Central memory CD8-positive, alpha-beta T cell (primary cell): ENCODE results near the gene TCF4.

ENCODE experiments used
- ATAC-seq: fragments of 150-1000 bp; cut with Tn5 transposase; replicated peaks from 2 replicates; pipeline ENCODE4 v1.10.0; 2022; ENCODE audit warnings: mild to moderate bottlenecking, moderate FRiP score, moderate number of reproducible peaks; ENCODE audit not compliant: poor library complexity, severe bottlenecking; ENCODE audit errors: extremely low read depth
- DNase-seq, 2 donors: peaks; one replicate each; pipeline ENCODE4 v3.0.0; 2021; ENCODE audit warnings: low spot score in 2 of 2
- H3K27ac Mint-ChIP-seq: one replicate; pipeline ENCODE4 v1.8.0; 2022; ENCODE audit warnings: low read depth, mild to moderate bottlenecking, moderate library complexity, mixed read lengths
- H3K27me3 Mint-ChIP-seq: one replicate; pipeline ENCODE4 v1.8.0; 2022; ENCODE audit warnings: mixed read lengths
- H3K36me3 Mint-ChIP-seq: one replicate; pipeline ENCODE4 v1.8.0; 2022; ENCODE audit warnings: mild to moderate bottlenecking, moderate library complexity, mixed read lengths; ENCODE audit not compliant: insufficient read depth
- H3K4me1 Mint-ChIP-seq: one replicate; pipeline ENCODE4 v1.8.0; 2022; ENCODE audit warnings: mixed read lengths
- H3K4me3 Mint-ChIP-seq: one replicate; pipeline ENCODE4 v1.8.0; 2022; ENCODE audit warnings: mild to moderate bottlenecking, moderate library complexity, mixed read lengths
- H3K9me3 Mint-ChIP-seq: one replicate; pipeline ENCODE4 v1.8.0; 2022; ENCODE audit warnings: mixed read lengths

TCF4 gene

DNA sequence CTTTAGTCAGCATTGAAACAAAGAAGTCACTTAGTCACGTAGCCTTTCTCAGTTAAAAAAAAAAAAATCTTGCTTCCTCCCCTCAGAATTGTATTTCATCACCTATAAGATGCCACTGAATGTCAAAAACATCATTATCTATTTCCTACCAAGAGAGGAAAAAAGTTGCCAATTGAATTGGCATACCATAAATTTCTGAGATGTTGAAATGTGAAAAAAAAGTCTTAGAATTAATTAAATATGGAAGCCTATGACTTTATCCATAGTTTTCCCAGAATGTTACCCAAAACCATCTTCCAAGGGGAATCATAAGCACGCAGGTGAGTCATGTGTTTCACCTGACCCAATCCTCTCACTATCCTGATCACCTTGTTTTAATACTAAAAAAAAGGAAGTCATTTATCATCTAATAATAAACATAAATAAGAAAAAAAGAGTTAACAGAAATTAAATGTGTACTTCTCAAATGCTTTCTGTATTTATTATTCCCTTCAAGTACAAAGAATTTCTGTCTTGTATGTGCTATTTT is 205.7 kb downstream of the TCF4 start:
- H3K9me3 Mint-ChIP-seq: peaks cover 4% of the 10 kb centered on the region

DNA sequence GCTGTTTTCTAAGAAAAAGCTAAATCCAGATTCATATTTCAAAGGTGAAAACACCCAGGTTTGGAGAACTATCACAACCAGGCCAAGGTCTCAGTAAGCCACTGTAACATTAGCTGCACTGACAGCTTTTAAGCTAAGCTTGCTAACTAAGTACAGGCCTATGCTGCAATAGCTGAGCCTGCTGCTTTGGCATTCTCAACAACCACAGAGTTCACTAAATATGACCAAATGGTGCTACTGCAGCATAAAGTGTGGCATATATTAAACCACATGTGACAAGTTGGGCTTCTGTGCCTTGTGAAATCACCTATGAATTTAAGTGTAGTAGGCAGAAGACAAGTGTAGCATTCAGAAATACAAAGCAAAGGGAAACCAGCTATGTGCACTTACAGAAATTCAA is 206.7 kb downstream of the TCF4 start:
- H3K27ac Mint-ChIP-seq: no peak overlapping the region
- H3K9me3 Mint-ChIP-seq: peaks cover 4% of the 10 kb centered on the region
- DNase-seq: no peak
- no peaks in the 10 kb centered on the region for H3K4me1 Mint-ChIP-seq
- no peak overlapping the region for H3K4me3 Mint-ChIP-seq
- no peaks in the 10 kb centered on the region for H3K36me3 Mint-ChIP-seq
- no peak for ATAC-seq
- H3K27me3 Mint-ChIP-seq: no peaks in the 10 kb centered on the region

More for the DNA sequence above, 205.7 kb downstream of the TCF4 start:
- no peaks in the 10 kb centered on the region for H3K27me3 Mint-ChIP-seq
- no peaks in the 10 kb centered on the region for H3K36me3 Mint-ChIP-seq
- ATAC-seq (no peak), DNase-seq (no peak)
- H3K27ac Mint-ChIP-seq: no peak overlapping the region
- no peak overlapping the region for H3K4me3 Mint-ChIP-seq
- no peaks in the 10 kb centered on the region for H3K4me1 Mint-ChIP-seq

DNA sequence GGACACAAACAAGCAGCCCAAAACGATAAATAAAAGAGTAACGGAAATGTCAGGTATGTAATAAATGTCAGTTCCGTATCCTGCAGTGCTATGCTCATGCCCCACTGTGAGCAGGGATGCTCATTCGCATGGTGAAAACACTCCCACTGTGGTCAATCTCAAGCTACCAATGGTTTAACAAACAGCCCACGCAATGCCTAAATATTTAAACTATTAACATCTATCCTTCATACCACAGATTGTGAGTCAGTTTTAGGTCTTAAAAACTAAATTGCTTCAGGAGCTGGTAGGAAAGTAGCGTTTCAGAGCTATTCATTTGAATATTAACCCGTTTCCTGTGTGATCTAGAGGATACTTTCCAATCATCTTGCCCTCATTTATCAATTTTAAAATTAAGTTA is 207.4 kb downstream of the TCF4 start:
- no peak overlapping the region for H3K4me3 Mint-ChIP-seq
- peaks cover 4% of the 10 kb centered on the region for H3K9me3 Mint-ChIP-seq
- H3K27ac Mint-ChIP-seq: no peak overlapping the region
- no peak for ATAC-seq
- no peak for DNase-seq
- no peaks in the 10 kb centered on the region for H3K36me3 Mint-ChIP-seq
- no peaks in the 10 kb centered on the region for H3K4me1 Mint-ChIP-seq
- H3K27me3 Mint-ChIP-seq: no peaks in the 10 kb centered on the region

DNA sequence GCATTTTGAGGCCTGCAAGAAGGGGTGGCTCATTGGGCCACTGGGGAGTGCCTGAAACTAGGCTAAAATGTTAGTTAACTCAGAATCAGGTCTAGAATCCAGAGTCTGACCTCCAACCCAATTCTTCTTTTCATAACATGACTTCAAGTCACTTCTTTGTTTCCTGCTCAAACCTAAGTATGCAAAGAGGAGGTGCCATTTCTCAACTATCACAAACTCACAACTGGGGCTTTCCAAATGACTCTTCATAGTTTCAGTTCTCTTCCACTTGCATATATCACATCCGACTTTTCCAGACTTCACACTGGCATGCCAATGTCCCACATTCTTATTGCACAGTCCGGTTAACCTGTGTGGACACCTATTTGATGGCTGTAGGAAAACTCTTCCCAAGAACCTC is 211.6 kb downstream of the TCF4 start:
- no peak for ATAC-seq
- no peak for DNase-seq
- Mint-ChIP-seq H3K4me1 (no peaks in the 10 kb centered on the region), H3K27me3 (no peaks in the 10 kb centered on the region), H3K4me3 (no peak overlapping the region), H3K36me3 (peaks cover 2% of the 10 kb centered on the region), H3K9me3 (peaks cover 9% of the 10 kb centered on the region), H3K27ac (no peak overlapping the region)

DNA sequence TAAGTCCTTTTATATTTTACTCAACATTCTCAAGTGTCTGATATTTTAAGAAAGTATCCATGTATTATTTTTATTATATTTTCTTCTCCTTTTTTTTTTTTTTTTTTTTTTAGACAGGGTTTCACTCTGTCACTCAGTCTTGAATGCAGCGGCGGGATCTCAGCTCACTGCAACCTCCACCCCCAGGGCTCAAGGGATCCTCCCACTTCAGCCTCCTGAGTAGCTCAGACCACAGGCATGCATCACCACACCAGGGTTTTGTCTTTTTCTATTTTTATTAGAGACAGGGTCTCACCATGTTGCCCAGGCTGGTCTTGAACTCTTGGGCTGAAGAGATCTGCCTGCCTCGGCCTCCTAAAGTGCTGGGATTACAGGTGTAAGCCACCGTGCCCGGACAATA is 212.1 kb downstream of the TCF4 start:
- ATAC-seq (no peak), DNase-seq (no peak)
- Mint-ChIP-seq H3K4me1 (no peaks in the 10 kb centered on the region), H3K4me3 (no peak overlapping the region), H3K36me3 (peaks cover 2% of the 10 kb centered on the region), H3K9me3 (peaks cover 9% of the 10 kb centered on the region), H3K27ac (no peak overlapping the region), H3K27me3 (no peaks in the 10 kb centered on the region)

DNA sequence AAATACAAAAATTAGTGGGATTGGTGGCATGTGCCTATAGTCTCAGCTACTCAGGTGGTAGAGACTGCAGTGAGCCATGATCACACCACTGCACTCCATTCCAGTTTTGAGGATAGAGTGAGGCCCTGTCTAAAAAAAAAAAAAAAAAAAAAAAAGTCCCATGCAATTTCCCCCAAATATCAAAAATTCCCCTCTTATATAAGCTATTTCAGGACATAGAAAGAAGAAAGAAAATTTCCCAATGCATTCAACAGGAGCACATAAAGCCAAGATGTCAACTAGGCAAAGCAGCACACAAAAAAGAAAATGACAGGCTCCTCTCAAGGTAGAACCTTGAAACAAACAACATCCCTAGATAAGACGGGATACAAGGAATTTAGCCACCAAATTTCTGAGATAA is 213.3 kb downstream of the TCF4 start:
- Mint-ChIP-seq H3K9me3 (peaks cover 5% of the 10 kb centered on the region), H3K4me3 (no peak overlapping the region), H3K4me1 (no peaks in the 10 kb centered on the region), H3K27me3 (no peaks in the 10 kb centered on the region), H3K27ac (no peak overlapping the region), H3K36me3 (peaks cover 2% of the 10 kb centered on the region)
- DNase-seq: no peak
- ATAC-seq: no peak

DNA sequence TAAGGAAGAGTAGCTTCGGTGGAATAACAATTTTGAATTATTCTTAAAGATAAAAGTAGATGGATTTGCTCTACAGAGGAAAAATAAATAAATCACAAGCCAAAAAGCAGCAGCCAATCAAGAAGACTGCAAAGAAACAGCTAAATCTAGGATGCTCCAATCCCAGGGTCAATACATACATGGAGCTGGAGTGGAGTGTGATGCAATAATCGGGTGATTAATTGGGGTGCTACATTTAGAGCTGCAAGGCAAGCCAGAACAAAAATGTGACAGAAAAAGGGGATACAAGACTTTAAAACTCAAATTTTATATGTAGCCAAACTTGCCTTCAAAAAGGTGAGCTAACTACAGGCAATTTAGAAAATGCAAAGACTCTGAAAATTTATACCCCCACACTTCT is 215.8 kb downstream of the TCF4 start:
- Mint-ChIP-seq H3K4me3 (no peak overlapping the region), H3K9me3 (peaks cover 5% of the 10 kb centered on the region), H3K27me3 (no peaks in the 10 kb centered on the region), H3K36me3 (peaks cover 2% of the 10 kb centered on the region), H3K4me1 (no peaks in the 10 kb centered on the region), H3K27ac (no peak overlapping the region)
- no peak for ATAC-seq
- DNase-seq: no peak

DNA sequence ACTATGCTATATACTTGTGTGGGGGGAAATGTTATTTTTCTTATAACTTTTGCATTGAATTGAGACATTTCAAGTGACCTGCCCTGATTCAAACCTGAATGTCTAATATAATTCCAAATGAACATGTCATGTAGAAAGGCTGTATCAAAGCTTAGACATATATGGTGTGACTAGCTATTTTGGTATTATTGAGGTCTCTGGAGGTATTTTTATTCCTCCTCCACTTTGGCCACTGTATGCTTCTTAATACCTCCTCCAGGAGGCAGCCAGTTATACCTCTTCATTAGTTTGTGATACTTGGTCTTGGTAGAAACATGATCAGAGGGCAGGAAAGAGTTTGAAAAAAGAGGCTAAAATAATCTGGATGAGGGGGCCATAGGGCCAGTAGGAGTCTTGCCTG is 217.1 kb downstream of the TCF4 start:
- DNase-seq: no peak
- no peak overlapping the region for H3K27ac Mint-ChIP-seq
- H3K36me3 Mint-ChIP-seq: peaks cover 2% of the 10 kb centered on the region
- ATAC-seq: no peak
- no peaks in the 10 kb centered on the region for H3K4me1 Mint-ChIP-seq
- no peak overlapping the region for H3K4me3 Mint-ChIP-seq
- no peaks in the 10 kb centered on the region for H3K27me3 Mint-ChIP-seq
- peaks cover 5% of the 10 kb centered on the region for H3K9me3 Mint-ChIP-seq

DNA sequence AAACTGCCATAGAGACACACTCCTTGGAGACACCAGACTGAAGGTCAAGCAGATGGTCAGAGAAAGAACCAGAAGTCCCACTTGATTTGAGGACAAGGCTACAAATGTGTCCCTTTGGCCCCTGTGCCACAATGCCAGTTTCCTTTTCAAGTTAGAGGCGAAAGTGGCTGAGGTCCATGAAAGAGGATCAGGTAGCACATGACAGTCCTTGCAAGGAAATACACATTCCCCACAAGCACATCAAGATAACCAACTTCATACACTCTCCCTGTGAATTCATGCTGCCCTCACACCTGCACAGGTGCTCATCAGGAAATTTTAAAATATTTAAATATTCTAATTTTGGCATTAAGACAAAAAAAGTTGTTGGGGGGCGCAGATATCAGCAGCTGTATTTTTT is 218.6 kb downstream of the TCF4 start:
- no peak overlapping the region for H3K4me3 Mint-ChIP-seq
- H3K9me3 Mint-ChIP-seq: peaks cover 5% of the 10 kb centered on the region
- DNase-seq: no peak
- no peaks in the 10 kb centered on the region for H3K27me3 Mint-ChIP-seq
- no peak overlapping the region for H3K27ac Mint-ChIP-seq
- no peak for ATAC-seq
- H3K36me3 Mint-ChIP-seq: peaks cover 2% of the 10 kb centered on the region
- no peaks in the 10 kb centered on the region for H3K4me1 Mint-ChIP-seq

DNA sequence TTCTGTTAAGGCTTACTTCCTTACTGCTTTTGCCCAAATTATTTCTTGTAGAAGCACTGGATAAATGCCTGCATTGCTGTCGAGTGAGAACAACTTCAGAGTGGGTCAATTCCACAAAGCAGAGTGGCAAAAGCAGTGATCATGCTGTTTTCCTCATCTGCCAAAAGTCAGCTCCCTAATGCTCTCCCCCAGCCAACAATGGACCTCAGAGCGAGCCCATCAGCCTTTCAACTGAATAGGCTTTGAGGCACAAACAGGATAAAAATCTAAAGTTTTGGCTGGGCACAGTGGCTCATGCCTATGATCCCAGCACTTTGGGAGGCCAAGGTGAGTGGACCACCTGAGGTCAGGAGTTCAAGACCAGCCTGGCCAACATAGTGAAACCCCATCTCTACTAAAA is 222.7 kb downstream of the TCF4 start:
- ATAC-seq: no peak
- no peak for DNase-seq
- Mint-ChIP-seq H3K4me3 (no peak overlapping the region), H3K27me3 (no peaks in the 10 kb centered on the region), H3K36me3 (no peaks in the 10 kb centered on the region), H3K9me3 (peaks cover 6% of the 10 kb centered on the region), H3K4me1 (no peaks in the 10 kb centered on the region), H3K27ac (no peak overlapping the region)

DNA sequence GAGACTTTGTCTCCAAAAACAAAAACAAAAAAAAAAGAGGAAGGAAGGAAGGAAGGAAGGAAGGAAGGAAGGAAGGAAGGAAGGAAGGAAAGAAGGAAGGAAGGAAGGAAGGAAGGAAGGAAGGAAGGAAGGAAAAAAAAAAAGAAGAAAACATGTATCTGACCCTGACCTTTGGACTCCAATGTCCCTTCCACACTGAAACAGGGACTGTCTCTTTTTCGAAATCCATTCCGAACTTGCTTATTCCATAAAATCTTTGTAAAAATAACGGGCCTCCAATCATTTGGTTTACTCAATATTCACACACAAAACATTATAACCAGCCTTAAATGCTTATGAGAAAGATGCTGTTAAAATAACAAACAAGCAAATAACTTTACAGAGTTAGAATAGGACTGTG is 225.7 kb downstream of the TCF4 start:
- no peak overlapping the region for H3K4me3 Mint-ChIP-seq
- H3K27me3 Mint-ChIP-seq: no peaks in the 10 kb centered on the region
- no peak overlapping the region for H3K27ac Mint-ChIP-seq
- ATAC-seq (no peak), DNase-seq (no peak)
- peaks cover 12% of the 10 kb centered on the region for H3K9me3 Mint-ChIP-seq
- H3K36me3 Mint-ChIP-seq: no peaks in the 10 kb centered on the region
- no peaks in the 10 kb centered on the region for H3K4me1 Mint-ChIP-seq

DNA sequence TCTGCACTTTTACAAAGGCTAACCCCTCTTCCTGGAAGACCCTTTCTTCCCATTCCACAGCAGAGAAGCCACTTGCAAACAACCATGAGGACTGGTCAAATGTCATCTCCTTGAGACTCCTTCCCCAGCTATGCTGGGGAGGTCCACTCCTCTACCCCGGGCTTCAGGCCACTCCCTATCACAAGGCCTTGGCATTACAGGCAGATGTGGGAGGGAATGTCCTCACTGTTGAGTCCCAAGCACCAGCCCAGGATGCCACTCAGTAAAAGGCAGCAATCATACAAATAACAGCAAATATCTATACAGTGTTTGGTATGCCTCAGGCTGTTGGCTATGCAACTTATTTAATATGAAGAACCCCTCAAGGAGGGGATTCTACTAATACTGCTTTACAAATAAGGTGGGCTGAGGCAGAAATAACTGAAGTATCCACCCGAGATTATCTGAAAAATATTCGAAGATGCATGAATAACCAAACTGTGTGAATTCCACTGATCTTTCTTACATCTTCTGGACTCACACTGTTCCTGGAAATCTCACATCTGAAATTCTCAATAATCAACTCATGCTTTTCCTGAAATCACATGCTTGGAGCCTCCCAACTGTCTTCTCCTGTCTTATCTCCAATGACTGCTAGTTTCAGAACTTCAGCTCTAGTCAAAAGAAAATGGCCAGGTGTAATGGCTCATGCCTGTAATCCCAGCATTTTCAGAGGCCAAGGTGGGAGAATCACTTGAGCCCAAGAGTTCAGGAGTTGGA is 226.3 kb downstream of the TCF4 start:
- Mint-ChIP-seq H3K27me3 (no peaks in the 10 kb centered on the region), H3K27ac (no peak overlapping the region), H3K4me3 (no peak overlapping the region), H3K4me1 (no peaks in the 10 kb centered on the region), H3K9me3 (peaks cover 12% of the 10 kb centered on the region), H3K36me3 (no peaks in the 10 kb centered on the region)
- DNase-seq (no peak), ATAC-seq (no peak)

DNA sequence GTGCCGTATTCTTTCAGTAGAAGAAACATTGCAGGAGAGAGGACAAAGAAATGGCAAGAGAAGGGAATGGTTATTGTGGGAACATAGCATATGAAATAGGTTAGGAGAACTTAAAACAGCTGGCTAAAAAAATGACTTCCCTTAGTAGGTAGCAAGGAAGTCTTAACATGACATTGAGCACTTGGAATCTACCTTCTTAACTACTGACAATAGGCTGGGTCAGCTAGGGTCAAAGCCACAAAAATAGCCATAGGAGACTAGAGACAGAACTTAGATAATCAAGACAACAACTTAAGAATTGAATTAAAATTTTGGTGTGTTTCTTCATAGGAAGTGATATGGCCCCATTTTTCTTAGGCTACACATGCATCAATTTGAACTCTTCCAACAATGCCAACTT is 227.9 kb downstream of the TCF4 start:
- Mint-ChIP-seq H3K36me3 (no peaks in the 10 kb centered on the region), H3K4me3 (no peak overlapping the region), H3K27me3 (no peaks in the 10 kb centered on the region), H3K4me1 (no peaks in the 10 kb centered on the region), H3K27ac (no peak overlapping the region), H3K9me3 (peaks cover 12% of the 10 kb centered on the region)
- DNase-seq (no peak), ATAC-seq (no peak)
